IPS-NIHi7 (cell line): ENCODE results near the gene TFAP2D.

Experiments
- DNase-seq: peaks from one replicate; pipeline ENCODE4 v3.0.0; 2012; ENCODE audit warnings: mixed read lengths; ENCODE audit errors: extremely low spot score

The TFAP2D gene

DNA sequence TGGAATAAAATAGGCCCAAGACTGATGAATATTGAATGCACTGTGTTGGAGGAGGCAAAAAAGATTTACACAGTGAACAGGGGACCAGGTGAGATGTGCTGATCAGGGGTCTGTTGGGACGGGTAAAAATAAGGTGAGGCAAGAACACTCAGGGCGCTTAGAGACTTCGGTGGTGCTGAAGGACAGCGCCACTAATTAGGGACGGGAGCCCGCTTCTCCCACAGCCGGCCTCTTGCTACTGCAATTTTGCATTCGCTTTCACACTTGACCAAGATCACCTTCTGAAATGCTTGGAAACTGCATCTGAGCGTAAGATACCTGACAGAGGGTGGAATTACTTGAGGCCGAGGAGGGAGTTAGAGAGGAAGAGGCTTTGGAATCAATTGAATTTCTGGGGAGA is 7.3 kb downstream of the TFAP2D start:
- peak; percentile 74 for DNase-seq

DNA sequence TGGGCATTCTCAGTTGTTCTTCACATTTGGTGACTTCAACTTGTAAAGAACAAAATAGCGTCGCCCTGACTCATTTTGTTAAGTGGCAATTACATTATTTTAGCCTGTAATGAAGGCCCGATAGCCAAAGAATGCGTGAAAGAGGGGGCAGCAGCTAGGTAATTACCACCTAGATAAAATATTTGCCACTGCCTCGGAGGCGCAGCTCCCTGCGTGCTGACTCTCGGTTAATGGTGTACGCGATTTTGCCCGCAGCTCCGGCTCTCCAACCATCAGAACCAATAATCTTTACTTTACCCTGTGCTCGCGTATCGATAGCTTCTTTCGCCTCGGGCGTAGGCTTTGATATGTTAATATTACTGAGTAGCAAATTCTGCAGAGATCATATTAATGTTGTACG is 8.7 kb downstream of the TFAP2D start:
- DNase-seq = no peak

DNA sequence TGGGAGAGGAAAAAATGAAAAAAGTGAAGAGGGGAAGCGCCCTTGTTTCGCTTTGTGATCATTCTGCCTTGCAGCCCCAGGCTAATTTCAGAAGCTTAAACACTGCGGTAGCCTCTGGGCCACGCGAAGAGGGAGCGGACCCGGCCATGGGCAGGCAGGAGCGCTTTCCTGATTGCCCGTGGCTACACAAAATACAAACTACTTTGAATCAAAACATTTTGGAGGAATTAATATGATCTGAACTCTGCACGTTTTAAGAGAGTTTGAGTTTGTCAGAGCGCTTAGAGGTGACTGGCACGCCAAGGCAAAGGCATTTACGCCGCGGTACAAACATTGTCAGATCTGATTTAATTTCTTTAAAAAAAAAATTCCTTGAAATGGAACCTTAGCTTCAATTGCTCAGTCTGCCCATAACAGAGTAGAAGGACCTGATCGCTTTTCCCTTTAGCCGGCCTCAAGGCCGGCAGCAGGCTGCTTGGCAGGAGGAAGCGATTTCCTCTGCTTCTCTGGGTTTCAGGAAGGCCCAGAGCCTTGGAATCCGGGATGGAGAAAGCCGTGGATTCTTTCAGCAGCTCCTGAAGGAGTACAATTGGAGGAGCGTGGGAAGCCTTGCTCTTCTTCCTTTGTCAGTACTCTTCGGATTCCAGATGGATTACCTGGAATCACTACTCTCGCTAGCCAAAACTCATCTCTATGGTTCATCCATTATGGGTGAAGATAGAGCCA is 9.7 kb downstream of the TFAP2D start:
- DNase-seq = no peak

DNA sequence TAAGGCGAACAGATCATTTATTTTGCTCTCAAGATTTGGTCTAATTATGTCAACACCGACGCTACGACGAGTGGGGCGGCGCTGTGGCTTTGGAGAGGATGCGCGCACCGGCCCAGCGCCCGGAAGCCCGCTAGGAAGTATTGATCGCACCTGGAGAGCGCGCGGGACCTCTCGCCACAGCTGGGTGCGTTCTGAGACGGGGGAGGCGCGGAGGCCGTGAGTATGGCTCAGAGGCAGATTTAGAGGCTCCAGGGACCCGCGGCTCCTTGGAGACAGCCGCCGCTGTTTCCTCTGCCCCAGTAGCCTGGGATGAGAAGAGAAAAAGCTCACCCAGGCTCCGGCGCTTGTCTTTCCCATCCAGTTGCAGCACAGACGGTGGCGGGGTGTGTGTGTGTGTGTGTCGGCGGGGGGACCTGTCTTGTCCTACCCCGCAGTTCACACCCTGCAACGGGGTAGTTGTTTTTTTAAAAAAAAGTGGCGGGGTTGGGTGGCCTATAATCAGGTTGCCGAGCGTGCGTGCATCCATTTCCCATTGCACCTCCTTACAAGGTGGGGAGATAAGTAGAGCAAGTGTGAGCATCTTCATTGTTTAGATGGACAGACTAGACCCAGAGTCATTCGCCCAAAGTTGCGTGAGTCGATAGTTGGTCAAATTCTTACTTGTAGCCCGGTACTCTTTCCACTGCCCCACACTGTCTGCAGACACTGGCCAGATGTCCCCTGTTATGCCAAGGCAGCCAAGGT is 11.2 kb downstream of the TFAP2D start:
- DNase-seq = no peak

DNA sequence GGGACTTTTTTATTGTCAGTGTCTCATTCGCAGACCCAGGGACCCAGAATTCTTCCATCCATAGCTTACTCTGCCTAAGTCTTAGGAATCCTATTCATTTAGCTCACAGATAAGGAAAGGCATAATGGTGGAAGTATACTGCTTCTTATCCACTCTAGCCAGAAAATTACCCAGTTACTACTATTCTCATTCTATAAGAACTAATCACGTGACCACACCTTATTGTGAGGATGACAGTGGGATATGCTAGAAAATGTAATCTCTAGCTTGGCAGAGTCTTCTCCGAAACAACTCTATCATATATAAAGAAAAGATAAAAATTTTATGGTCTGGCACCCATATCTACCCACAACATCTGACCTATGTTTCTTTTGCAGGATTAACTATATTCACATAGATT is 21.2 kb downstream of the TFAP2D start:
- DNase-seq = no peak

DNA sequence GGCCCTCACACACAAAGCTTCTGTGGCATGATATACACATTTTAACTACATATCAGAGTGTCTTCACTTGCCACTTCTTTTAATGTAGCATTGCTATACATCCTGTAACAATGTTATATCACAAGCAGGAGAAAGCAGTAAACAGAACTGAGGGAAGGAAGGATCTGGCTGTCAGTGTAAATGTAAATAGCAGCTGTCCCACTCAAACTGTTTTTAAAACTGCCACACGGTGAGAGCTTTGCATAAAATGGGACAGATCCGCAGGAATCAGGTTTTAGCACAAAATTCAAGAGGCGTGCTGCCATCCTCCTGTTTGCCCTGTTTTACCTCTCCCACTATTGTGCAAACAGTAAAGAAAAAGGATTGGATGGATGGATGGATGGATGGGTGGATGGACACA is 28.8 kb downstream of the TFAP2D start:
- no peak for DNase-seq

DNA sequence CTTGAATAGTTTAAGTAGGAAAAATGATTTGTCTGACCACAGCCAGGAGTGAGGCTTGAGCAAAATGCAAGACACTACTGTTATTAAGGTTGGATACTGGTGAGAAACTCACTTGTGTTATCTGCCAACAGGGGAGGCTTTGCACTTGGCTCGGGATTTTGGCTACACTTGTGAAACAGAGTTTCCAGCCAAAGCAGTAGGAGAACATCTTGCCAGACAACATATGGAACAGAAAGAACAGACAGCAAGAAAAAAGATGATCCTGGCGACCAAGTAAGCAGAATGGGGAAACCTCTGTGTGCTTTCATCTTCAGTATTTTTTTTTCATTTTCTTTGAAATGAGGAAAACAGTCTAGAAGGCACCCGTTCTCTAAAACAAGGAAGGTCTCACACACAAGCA is 31.6 kb downstream of the TFAP2D start:
- DNase-seq = no peak

DNA sequence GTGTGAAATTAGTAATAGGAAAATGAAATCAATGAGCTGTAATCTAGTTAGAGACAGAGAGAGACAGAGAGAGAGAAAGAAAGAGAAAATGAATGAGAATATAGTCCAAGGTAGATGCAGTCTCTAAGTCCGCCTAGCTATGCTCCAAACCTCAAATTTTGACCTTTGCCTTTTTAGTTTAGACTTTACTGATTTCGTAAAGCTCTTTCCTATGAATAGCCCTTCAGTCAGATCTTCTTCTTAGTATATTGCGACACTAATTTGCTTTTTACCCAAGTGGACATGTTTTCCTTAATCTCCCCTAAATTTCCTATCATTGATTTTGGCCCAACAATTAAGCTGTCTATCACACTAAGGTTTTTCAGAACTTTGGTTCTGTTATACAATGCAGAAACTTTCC is 49.5 kb downstream of the TFAP2D start:
- DNase-seq = no peak

DNA sequence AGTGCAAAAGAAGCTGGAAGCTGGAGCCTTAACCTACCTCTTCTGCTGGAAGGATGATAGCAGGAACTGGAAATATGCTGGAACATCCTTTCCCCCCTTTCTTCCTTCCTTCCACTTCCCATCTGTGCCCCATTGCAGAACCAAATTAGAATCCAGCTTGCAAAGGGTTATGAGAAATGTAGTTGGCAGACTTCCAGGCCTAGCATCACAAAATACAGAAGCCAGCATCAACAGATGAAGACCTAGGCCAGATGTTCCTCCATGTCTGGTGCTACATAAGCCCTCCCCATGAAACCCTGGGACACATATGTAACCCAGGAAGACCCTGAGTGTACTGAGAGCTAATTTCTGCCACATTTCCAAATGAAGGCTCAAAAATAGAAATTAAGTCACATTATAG is 65.4 kb downstream of the TFAP2D start:
- no peak for DNase-seq

DNA sequence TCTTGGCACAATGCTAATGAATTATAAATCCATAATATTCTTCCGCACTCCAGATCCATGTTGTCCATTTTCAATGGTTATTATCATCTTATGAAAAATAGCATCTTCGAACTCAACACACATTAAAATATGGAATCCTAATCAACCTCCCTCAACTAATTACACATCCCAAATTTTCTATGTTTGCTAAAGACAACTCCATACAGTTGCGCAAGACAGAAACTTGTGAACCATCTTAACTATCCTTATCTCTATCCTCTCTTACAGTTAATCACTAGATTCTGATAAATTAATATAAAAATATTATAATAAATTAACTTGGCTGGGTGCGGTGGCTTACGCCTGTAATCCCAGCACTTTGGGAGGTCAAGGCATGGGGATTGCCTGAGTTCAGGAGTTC is 67.1 kb downstream of the TFAP2D start:
- DNase-seq = no peak

DNA sequence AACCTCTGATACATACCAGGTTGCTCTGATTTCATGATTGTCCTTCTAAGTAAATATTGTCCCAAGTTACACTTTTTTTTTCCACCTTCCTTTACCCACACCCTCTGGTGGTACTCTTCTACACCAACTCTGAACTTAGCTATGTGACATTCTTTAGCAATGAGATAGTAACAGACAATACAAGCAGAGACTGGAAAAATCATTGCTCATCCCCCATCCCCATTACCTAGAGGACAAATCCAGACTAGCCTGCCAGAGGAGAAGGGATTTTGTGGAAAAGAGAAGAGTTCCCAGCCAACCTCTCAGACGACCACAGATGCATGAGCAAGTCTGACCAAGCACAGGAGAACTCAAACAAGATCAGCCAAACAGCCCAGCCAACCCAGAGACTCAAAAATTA is 72.6 kb downstream of the TFAP2D start:
- no peak for DNase-seq

DNA sequence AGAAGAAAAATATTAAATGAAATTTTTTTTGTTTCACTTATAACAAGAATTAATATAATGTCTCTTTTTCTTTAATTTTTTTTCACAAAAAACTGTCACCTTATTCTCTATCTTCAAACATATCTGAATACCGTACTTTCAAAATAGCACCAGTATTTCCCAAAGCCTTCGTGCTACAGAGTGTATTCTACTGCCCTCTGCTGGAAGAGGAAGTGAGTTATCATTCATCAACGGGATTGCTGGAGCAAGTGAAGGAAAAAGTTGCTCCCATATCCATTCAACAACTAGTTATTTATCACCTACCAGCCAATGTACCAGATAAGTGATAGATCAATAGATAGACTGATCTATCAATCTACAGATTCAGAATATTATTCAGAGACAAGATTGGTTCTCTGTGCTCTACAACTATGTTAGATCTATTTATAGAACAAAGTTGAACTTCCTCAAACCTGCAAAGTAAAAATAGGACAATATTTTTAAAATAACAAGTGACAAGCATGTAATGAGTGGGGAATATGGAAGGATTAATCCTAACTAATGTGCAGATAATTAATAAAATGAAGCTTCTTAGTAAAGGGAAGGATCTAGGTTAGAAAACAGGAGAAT is 78.7 kb downstream of the TFAP2D start:
- DNase-seq = peak; percentile 56

DNA sequence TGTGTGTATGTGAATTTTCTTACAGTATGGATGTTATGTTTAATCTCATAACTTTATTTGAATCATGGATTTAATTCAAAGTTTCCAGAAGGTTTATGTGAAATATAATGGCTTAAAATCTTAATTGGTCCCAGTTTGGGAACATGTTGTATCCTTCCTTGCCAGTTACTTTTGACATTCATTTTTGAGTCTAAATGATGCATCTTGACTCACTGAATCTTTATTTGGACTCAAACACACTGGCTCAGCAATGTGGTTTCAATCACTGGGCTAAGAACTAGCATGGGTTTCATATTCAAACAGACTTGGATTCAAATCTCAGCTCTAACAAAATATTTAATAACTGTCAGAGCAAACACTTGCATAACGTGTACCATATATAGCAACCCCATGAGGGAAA is 79.4 kb downstream of the TFAP2D start:
- DNase-seq = no peak

DNA sequence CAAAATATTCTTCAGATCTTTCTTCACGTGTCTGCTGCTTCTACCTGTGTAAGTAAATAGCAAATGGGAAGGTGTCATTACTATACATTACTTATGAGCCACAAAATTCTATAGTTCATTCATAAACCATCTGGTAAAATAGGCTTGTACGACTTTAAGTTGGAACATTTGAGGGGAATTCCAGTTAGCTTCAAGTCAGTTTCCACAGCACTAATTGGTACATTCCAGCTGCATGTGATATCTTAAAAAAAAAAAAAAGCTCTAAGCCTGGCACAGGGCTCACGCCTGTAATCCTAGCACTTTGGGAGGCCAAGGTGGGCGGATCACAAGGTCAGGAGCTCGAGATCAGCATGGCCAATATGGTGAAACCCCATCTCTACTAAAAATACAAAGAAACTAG is 82.2 kb downstream of the TFAP2D start:
- no peak for DNase-seq

DNA sequence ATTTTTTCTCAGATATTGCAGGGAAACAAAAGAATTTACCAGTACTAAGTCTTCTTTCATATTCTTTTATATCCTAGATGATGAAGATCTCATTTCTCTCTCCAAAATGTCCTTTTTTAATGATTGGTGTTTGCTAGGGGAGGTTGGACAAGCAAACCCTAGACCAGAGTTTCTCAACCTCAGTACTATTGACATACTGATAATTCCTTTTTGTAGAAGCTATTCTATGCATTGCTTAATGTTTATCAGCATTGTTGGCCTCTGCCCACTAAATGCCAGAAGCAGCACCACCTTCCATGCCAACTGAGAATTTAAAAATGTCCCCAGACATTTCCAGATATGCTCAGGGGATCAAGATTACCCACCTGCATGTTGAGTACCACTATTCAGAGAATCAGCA is 91.0 kb downstream of the TFAP2D start:
- DNase-seq = no peak

DNA sequence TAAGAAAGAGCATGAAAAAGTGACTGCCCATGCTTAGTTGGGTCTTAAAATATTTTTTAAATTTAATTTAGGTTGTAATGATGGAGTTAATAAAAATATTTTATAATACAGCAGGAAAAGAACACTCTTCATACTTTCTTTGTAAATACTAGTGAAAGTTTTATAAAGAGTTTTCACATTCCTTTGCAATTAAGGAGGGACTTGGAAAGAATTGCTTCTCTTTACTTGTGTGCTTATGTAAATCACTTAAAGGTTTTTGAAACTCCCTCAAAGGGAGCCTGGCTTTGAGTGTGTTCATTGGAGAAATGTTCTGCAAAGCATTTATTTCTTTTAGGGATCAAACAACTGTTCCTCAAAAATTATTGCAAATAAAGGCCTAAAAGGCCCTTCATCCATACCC is 93.7 kb downstream of the TFAP2D start:
- DNase-seq = no peak

DNA sequence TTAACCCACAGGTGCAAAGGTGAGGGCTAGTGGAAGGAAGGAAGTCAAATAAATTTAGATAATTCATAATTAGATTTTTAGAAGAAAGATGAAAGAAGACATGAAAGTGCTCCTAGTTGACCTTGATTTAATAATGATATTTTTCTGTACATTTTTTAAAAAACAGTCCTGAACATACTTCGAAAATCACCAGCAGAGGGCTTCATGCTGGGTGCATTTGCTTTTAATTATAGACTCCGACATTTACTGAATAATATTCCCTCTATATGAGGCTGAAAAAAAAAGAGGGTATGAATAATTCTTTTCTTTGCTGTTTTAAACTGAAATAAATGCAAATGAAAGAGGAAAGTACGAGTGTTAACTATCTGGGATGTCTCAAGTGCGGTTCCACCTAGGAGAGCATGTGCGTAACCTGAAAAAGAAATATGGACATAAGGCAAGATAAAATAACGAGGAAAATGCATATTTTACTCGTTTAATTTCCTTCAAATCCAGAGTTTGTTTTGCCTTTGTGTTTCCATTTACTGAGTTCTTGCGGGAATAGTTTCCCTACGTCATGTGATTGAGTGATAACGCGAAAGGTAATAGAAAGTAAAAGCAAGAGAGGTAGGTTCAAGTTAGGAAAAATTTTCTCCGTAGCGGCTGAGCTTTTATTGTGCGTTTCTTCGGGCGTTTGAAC is 102.2 kb downstream of the TFAP2D start:
- DNase-seq = no peak

DNA sequence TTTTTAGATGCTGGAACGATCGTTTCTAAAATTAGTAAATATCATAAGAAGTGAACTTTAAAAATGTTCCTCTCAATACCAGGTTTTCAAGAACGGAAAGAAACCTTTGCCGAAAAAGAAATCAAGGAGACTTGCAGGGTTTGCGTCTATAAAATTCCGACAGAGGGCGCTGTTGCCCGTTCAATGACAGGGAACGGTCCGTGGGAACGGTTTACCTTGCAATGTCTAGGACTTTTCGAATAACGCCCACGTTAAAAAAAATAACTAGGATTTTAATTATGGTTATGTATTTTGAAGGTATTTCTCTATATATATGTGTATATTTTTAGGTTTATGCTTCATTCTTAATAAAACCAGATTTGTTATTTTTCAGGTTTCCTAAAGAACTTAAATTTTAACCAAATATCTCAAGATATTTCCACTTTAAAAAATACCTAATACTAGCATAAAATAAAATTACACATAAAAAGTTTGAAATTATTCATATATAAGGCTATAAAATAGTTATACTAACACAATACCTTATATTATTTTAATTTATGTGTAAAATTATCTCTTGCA is 102.9 kb downstream of the TFAP2D start:
- DNase-seq = peak; percentile 59

DNA sequence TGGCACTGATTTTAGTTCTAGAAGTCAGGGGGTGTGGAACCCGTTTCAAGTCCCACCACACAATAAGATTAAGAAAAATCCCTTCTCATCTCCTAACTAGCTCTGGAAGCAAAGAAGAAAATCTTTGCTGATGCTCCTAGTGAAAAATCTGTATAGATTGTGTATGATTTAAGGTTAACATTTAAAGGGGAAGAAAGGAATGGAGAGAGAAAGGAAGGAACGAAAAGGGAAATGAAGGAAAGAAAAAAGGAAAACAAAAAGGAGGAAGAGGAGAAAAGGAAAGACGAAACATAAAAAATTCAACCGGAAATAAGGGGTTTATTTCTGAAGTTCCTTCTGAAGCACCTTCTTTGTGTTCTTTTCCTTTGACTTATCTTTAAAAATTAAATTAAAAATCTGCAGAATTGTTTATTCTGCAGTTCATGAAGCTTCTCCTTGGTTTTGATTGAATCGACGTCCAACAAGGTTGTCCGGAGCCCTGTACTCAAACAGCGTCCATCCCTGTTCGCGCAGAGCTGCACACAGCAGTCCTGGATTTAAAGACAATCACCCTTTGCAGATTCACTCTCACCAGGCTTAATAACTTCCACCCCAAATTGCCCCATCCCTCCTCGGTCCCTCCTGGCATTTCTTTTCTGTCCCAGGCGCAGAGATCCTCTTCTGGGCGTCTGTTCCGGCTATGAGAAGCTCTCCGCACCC is 103.8 kb downstream of the TFAP2D start:
- DNase-seq = no peak

DNA sequence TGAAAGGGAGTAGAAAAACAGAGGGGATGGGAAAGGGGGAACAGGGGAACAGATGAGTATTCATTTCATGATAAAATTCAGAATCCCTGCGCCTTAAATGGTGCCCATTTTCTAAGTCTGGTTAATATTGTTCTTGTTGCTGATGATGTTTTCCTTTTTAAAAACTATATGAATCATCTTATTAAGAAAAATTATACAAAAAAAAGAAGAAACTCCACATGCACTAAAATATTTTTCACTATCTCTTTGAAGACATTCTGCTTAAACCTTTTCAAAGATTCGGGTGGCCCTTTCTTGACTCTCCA is 104.3 kb downstream of the TFAP2D start:
- DNase-seq = no peak

DNA sequence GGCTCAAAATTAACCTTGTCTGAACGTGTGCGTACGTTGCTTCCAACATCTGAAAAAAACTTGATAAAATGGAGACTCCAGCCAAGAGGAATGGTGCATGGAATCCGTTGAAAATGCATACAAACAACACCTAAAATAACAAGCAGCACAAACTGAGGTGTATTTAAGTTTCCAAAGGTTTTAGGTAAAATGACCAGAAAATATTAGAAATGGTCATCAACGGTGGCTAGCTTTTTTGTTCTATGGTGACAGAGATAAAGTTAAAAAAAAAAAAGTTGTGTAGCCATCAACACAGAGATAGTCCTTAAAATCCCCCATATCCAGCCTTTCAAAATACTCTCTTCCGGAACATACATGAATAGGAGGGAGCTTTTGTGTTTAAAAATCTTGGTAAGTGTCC is 104.7 kb downstream of the TFAP2D start:
- no peak for DNase-seq

DNA sequence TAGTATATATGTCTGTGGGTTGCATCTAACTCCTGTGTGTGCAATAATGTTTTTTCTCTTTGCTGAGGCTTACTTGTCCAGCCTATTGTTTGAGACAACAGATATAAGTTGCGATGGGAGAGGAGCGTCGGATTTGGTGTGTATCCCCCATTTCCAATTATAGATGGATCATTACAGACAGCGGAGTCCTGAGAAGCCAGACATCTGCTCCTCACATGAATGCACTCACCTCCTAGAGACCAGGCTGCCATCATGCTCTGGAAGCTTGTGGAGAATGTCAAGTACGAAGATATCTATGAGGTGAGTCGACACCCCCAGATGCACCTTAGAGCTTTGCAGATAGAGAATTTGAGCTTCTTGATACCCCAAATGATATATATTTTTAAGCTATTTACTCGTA is 105.3 kb downstream of the TFAP2D start, which contains the start of gene TFAP2B:
Gene TFAP2B (plus strand): TSS at position 199 of the 400 bp plus-strand sequence. CDS start 21 bp downstream, at position 220.
- DNase-seq = no peak
